NCI-H1105 treated with DMSO at 0.1 percent for 48 hours (cell line): ENCODE results near the gene PUDP.
"Not testable (repeated sequence)": the region's sequence is repeated elsewhere in the genome, so short reads cannot be mapped to it uniquely, and the experiment has no call there.

Experiments used
- DNase-seq: peaks from one replicate; lab custom pipeline; 2025; lab: John Stamatoyannopoulos, UW

The PUDP gene

GRCh38 chrX:7147978-7148854 lies at the start of gene PUDP:
Gene PUDP (minus strand): TSS chrX:7148153. CDS start chrX:7148113, 40 bp downstream.
- DNase-seq: peak; percentile 66

- DNase-seq: no peak
Measured at GRCh38 chrX:7194606-7195005, 46.7 kb upstream of the PUDP start.

GRCh38 chrX:7192871-7193270 lies 44.9 kb upstream of the PUDP start:
- no peak for DNase-seq

GRCh38 chrX:7191681-7192110 lies 43.7 kb upstream of the PUDP start:
- DNase-seq: no peak

- no peak for DNase-seq
Measured at GRCh38 chrX:7190157-7190556, 42.2 kb upstream of the PUDP start.

GRCh38 chrX:7188672-7189071 lies 40.7 kb upstream of the PUDP start:
- no peak for DNase-seq

- no peak for DNase-seq
Measured at GRCh38 chrX:7184816-7185215, 36.9 kb upstream of the PUDP start.

GRCh38 chrX:7179446-7179845 lies 31.5 kb upstream of the PUDP start:
- no peak for DNase-seq

GRCh38 chrX:7178859-7179258 lies 30.9 kb upstream of the PUDP start:
- DNase-seq: not testable (repeated sequence)

- no peak for DNase-seq
Measured at GRCh38 chrX:7170898-7171297, 22.9 kb upstream of the PUDP start.

GRCh38 chrX:7169627-7170026 lies 21.7 kb upstream of the PUDP start:
- DNase-seq: no peak

- DNase-seq: no peak
Measured at GRCh38 chrX:7168371-7168770, 20.4 kb upstream of the PUDP start.

GRCh38 chrX:7164174-7164573 lies 16.2 kb upstream of the PUDP start:
- no peak for DNase-seq

- DNase-seq: no peak
Measured at GRCh38 chrX:7163146-7163677, 15.3 kb upstream of the PUDP start.

GRCh38 chrX:7159149-7159861 lies 11.4 kb upstream of the PUDP start:
- no peak for DNase-seq

GRCh38 chrX:7158468-7158990 lies 10.6 kb upstream of the PUDP start:
- DNase-seq: no peak

- DNase-seq: no peak
Measured at GRCh38 chrX:7156879-7157278, 8.9 kb upstream of the PUDP start.

GRCh38 chrX:7155163-7155562 lies 7.2 kb upstream of the PUDP start:
- DNase-seq: no peak

- no peak for DNase-seq
Measured at GRCh38 chrX:7154041-7154597, 6.2 kb upstream of the PUDP start.

- DNase-seq: no peak
Measured at GRCh38 chrX:7153231-7153630, 5.3 kb upstream of the PUDP start.

GRCh38 chrX:7149411-7149810 lies 1.5 kb upstream of the PUDP start:
- no peak for DNase-seq

- DNase-seq: peak; percentile 23
Measured at GRCh38 chrX:7147413-7147977, 458 bp downstream of the PUDP start, which contains the start of gene STS. Gene STS (plus strand): TSS chrX:7147712. CDS start chrX:7253200, 105,488 bp downstream.
